H1 (cell line): ENCODE measurements around the gene FBXW2. TPM values are rescaled to one million over a fixed set of nuclear protein-coding genes. Genes with fewer than 3 reads are reported as not detected.

Experiments
- BRCA1 ChIP-seq: IDR thresholded peaks from 2 replicates; pipeline ENCODE4 v1.6.1; 2012; ENCODE audit warnings: low read depth, low read length, improper control_type of control experiment
- CBX8 ChIP-seq: fragments of 300-800, 300-1000 bp; sonication (generic); IDR thresholded peaks from 2 replicates; pipeline ENCODE4 v1.7.1; 2016; ENCODE audit warnings: low read depth, low read length, borderline replicate concordance
- CREB1 ChIP-seq: IDR thresholded peaks from 2 replicates; pipeline ENCODE4 v1.6.1; 2012; ENCODE audit warnings: inconsistent platforms
- EP300 ChIP-seq, 2 experiments: IDR thresholded peaks; 1 replicate in 1 of 2; 2 replicates in 1 of 2; pipeline ENCODE4 v1.6.1; 2011 to 2012; ENCODE audit warnings: low read depth in 2 of 2, low read length in 2 of 2, mild to moderate bottlenecking in 2 of 2, borderline replicate concordance in 1 of 2, inconsistent platforms in 1 of 2, moderate library complexity in 1 of 2
- NANOG ChIP-seq: IDR thresholded peaks from 2 replicates; pipeline ENCODE4 v1.6.1; 2011; ENCODE audit warnings: low read length, low read depth, mild to moderate bottlenecking, inconsistent platforms; ENCODE audit not compliant: insufficient read depth, poor library complexity, severe bottlenecking
- NRF1 ChIP-seq: IDR thresholded peaks from 2 replicates; pipeline ENCODE4 v1.6.1; 2011; ENCODE audit warnings: mild to moderate bottlenecking, low read depth, low read length, improper control_type of control experiment
- RFX5 ChIP-seq: IDR thresholded peaks from 2 replicates; pipeline ENCODE4 v1.6.1; 2011; ENCODE audit warnings: low read depth, low read length, improper control_type of control experiment, borderline replicate concordance
- TAF7 ChIP-seq: optimal IDR thresholded peaks from 2 replicates; pipeline ENCODE3; 2011; ENCODE audit warnings: low read depth, mild to moderate bottlenecking, inconsistent platforms, low read length, moderate library complexity, borderline replicate concordance
- polyA plus RNA-seq, 7 experiments: library from polyadenylated mRNA; depleted of rRNA in 3 of 7; stranded (reverse) in 5 of 7; unstranded in 2 of 7; fragments of >200 nt in 5 of 7; fragments of 200-250 nt in 2 of 7; gene quantifications; 1 replicate in 5 of 7; 2 replicates in 1 of 7; 4 replicates in 1 of 7; pipeline versions ENCODE4 v1.2.1 to v1.2.3, GENCODE V29; 2011 to 2013; ENCODE audit warnings: missing spikeins in 2 of 7, mixed read lengths in 2 of 7
- total RNA-seq: library from RNA; stranded (reverse); fragmentation: NEBNext Ultra II Directional; extraction: Animal tissue kit (Norgen Biotek cat#: 25700); gene quantifications from 2 replicates; pipeline ENCODE4 v1.2.1, GENCODE V29; 2021

FBXW2 gene
- total and polyA plus RNA-seq, 2 of the 8 experiments (the other 6 are each of a cell fraction or from before 2014, with no cell fraction given), result 19.2 to 65.3 TPM

GRCh38 chr9:120710110-120710981 lies 82.9 kb downstream of the FBXW2 start (continued):
- TF ChIP-seq EP300 (IDR thresholded peaks at IDR 0.05; ENCODE audit: borderline replicate concordance in 1 of 2, low read depth in 2 of 2, low read length in 2 of 2) (no peak), RFX5 (no peak), BRCA1 (no peak), NRF1 (no peak), CBX8 (no peak), NANOG (no peak), TAF7 (no peak), CREB1 (no peak)
